Gastrocnemius medialis (tissue), 4 donors: ENCODE data around the gene NDRG3. TPM values are rescaled to one million over a fixed set of nuclear protein-coding genes. Genes with fewer than 3 reads are reported as not detected.

Experiments used
- ATAC-seq, 2 donors: fragments of 150-250 bp; one replicate each; pipeline ENCODE4 v1.9.1; 2016
- DNase-seq, 2 donors: peaks; one replicate each; pipeline ENCODE4 v3.0.0-alpha.2; 2019
- H3K27ac ChIP-seq, 4 donors: fragments of 200-600 bp; sonication (generic); 1 replicate in 1 of 4; 2 replicates in 3 of 4; pipeline ENCODE4 v1.5.1; 2016 to 2018; ENCODE audit warnings: mild to moderate bottlenecking in 2 of 4, moderate library complexity in 1 of 4
- H3K27me3 ChIP-seq, 3 donors: fragments of 200-600 bp; sonication (generic) in 2 of 3; 1 replicate in 1 of 3; 2 replicates in 2 of 3; pipeline versions ENCODE4 v1.5.1 to v1.6.0; 2016 to 2019; ENCODE audit warnings: mild to moderate bottlenecking in 1 of 3, moderate library complexity in 1 of 3
- H3K36me3 ChIP-seq, 2 donors: fragments of 200-600 bp; sonication (generic) in 1 of 2; one replicate each; pipeline ENCODE4 v1.5.1; 2017 to 2018
- H3K4me1 ChIP-seq, 2 donors: fragments of 200-600 bp; sonication (generic) in 1 of 2; one replicate each; pipeline ENCODE4 v1.5.1; 2016 to 2017; ENCODE audit warnings: mild to moderate bottlenecking in 2 of 2
- H3K4me3 ChIP-seq, 4 donors: fragments of 200-600 bp; sonication (generic) in 3 of 4; 1 replicate in 1 of 4; 2 replicates in 3 of 4; pipeline ENCODE4 v1.5.1; 2016 to 2019; ENCODE audit warnings: mild to moderate bottlenecking in 2 of 4
- H3K9me3 ChIP-seq, 3 donors: fragments of 200-600 bp; sonication (generic) in 2 of 3; 1 replicate in 1 of 3; 2 replicates in 2 of 3; pipeline ENCODE4 v1.5.1; 2016 to 2019
- CTCF ChIP-seq, 5 experiments: fragments of 450-650 bp in 3 of 5; fragments of 200-600 bp in 2 of 5; sonication (generic) in 2 of 5; IDR thresholded peaks in 4 of 5; conservative IDR thresholded peaks in 1 of 5; 1 replicate in 4 of 5; 2 replicates in 1 of 5; pipeline ENCODE4 v1.5.1; 2016 to 2019; ENCODE audit warnings: antibody characterized with exemption in 5 of 5, mild to moderate bottlenecking in 3 of 5, moderate library complexity in 3 of 5
- POLR2A ChIP-seq, 2 donors: fragments of 450-650 bp; IDR thresholded peaks; one replicate each; pipeline ENCODE4 v1.6.1; 2017; ENCODE audit warnings: antibody characterized with exemption in 2 of 2, mild to moderate bottlenecking in 2 of 2, moderate library complexity in 2 of 2
- in situ Hi-C, 4 donors: fragments of 200-750 bp; cut with MboI; loops; one replicate each; pipeline versions ENCODE4 v1.15.0 to v1.8.0; 2017; ENCODE audit warnings: low sequenced_read_pairs in 4 of 4
- intact Hi-C: fragments of 100-400 bp; cut with DNase I; formaldehyde crosslinking; loops from one replicate; pipeline ENCODE4 v1.15.1; 2023; ENCODE audit warnings: low total_unique reads
- total RNA-seq, 4 donors: library from RNA; depleted of rRNA; stranded (reverse); fragments of >200 nt; gene quantifications; one replicate each; pipeline versions ENCODE4 v1.1.0 to v1.2.3, GENCODE V29; 2016

The NDRG3 gene
- total RNA-seq, 4 donors from 2014 or later: 6.7 to 24.9 (median 13.2) TPM

- in situ Hi-C loops: no loop called here
- no peak overlapping the region for H3K4me3 ChIP-seq
- H3K9me3 ChIP-seq: no peaks in the 10 kb centered on the region
- peaks cover 0 to 49% of the 10 kb centered on the region in 2 donors for H3K36me3 ChIP-seq
- ATAC-seq (no peak), DNase-seq (no peak)
- no peaks in the 10 kb centered on the region for H3K4me1 ChIP-seq
- H3K27me3 ChIP-seq: no peaks in the 10 kb centered on the region
- TF ChIP-seq POLR2A (IDR thresholded peaks at IDR 0.05): no peak
- no peak for TF ChIP-seq CTCF (IDR thresholded peaks at IDR 0.05 in 4 of 5, conservative IDR thresholded peaks at IDR 0.05 in 1 of 5)
- H3K27ac ChIP-seq: no peak overlapping the region
- intact Hi-C loops: no loop called here
These were observed 91.4 kb downstream of the NDRG3 start for GRCh38 chr20:36654506-36654905.

GRCh38 chr20:36653456-36653855 lies 92.4 kb downstream of the NDRG3 start:
- in situ Hi-C loops: no loop called here
- intact Hi-C loops: no loop called here
- no peaks in the 10 kb centered on the region for H3K4me1 ChIP-seq
- no peak overlapping the region for H3K27ac ChIP-seq
- TF ChIP-seq CTCF (IDR thresholded peaks at IDR 0.05 in 4 of 5, conservative IDR thresholded peaks at IDR 0.05 in 1 of 5) (no peak), POLR2A (IDR thresholded peaks at IDR 0.05) (no peak)
- ATAC-seq: no peak
- no peaks in the 10 kb centered on the region for H3K27me3 ChIP-seq
- H3K4me3 ChIP-seq: no peak overlapping the region
- DNase-seq: no peak
- peaks cover 0 to 38% of the 10 kb centered on the region in 2 donors for H3K36me3 ChIP-seq
- H3K9me3 ChIP-seq: no peaks in the 10 kb centered on the region

- no peak for TF ChIP-seq POLR2A (IDR thresholded peaks at IDR 0.05)
- no peak for TF ChIP-seq CTCF (IDR thresholded peaks at IDR 0.05 in 4 of 5, conservative IDR thresholded peaks at IDR 0.05 in 1 of 5)
- H3K27ac ChIP-seq: no peak overlapping the region
- in situ Hi-C loops: no loop called here
- no peaks in the 10 kb centered on the region for H3K4me1 ChIP-seq
- no peak overlapping the region for H3K4me3 ChIP-seq
- no peaks in the 10 kb centered on the region for H3K36me3 ChIP-seq
- ATAC-seq: no peak
- no peak for DNase-seq
- intact Hi-C loops: no loop called here
- H3K9me3 ChIP-seq: no peaks in the 10 kb centered on the region
- no peaks in the 10 kb centered on the region for H3K27me3 ChIP-seq
These were observed 98.4 kb downstream of the NDRG3 start for GRCh38 chr20:36647196-36648121.

- TF ChIP-seq POLR2A (IDR thresholded peaks at IDR 0.05): no peak
- no peak for TF ChIP-seq CTCF (IDR thresholded peaks at IDR 0.05 in 4 of 5, conservative IDR thresholded peaks at IDR 0.05 in 1 of 5)
- H3K9me3 ChIP-seq: no peaks in the 10 kb centered on the region
- no peaks in the 10 kb centered on the region for H3K36me3 ChIP-seq
- no peak overlapping the region for H3K27ac ChIP-seq
- ATAC-seq: no peak
- H3K27me3 ChIP-seq: no peaks in the 10 kb centered on the region
- no peak for DNase-seq
- intact Hi-C loops (no loop called here), in situ Hi-C loops (no loop called here)
- H3K4me3 ChIP-seq: no peak overlapping the region
- H3K4me1 ChIP-seq: no peaks in the 10 kb centered on the region
These were observed 99.2 kb downstream of the NDRG3 start for GRCh38 chr20:36646678-36647077.
